Medulla oblongata (tissue), 1 donor: ENCODE results near the gene BCAP31.
A peak's percentile ranks its signal among the peaks of the same experiment; 100 is the strongest.

Experiments used
- DNase-seq: peaks from one replicate; pipeline ENCODE4 v3.0.0-alpha.2; 2015; ENCODE audit errors: extremely low spot score

The BCAP31 gene

GRCh38 chrX:153674219-153674851 lies 49.9 kb downstream of the BCAP31 start:
- no peak for DNase-seq

- DNase-seq, result no peak
Measured at GRCh38 chrX:153673428-153674218, 50.6 kb downstream of the BCAP31 start, which contains the start of gene PNCK. Gene PNCK, minus strand, starts transcription at chrX:153673813. Its CDS starts 737 bp downstream, at chrX:153673076.

GRCh38 chrX:153672531-153673427 lies 51.4 kb downstream of the BCAP31 start:
- no peak for DNase-seq

DNA sequence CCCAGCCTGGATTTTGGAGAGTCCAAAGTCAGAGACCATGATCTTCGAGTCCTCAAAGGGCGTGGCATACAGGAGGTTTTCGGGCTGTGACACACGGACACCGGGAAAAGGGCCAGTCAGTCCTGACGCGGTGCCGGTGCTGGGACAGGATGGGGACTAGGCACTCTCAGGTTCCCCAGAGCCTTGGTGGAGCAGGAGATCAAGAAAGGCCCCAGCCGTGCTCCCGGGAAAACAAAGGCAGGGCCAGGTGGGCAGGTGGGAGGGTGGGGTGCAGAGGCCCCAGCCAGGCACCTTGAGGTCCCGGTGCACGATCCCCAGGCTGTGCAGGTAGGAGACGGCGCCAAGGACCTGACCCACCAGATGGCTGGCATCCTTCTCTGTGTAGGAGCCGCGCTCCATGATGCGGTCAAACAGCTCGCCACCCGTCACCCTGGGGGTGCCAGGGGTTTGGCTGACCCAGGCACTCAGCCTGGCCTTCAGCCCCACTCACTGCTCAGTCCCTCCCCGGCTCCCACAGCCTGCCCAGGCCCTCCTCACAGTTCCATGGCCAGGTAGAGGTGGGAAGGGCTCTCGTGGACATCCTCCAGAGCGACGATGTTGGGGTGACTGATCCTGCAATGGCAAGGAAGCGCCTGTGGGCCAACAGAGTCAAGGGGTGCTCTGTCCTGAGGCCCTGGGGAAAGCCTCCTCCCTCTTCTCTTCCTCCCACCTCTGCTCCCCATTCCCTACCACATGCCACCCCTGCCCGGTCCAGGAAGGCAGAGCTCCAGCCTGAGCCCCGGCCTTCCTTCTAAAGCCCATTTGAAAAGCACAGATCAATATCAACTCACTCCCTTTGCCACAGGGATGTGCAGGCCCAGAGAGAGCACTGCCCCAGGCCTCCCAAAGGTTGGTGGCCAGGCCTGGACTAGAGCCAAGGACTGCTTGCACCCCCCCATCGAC lies 52.3 kb downstream of the BCAP31 start:
- no peak for DNase-seq

DNA sequence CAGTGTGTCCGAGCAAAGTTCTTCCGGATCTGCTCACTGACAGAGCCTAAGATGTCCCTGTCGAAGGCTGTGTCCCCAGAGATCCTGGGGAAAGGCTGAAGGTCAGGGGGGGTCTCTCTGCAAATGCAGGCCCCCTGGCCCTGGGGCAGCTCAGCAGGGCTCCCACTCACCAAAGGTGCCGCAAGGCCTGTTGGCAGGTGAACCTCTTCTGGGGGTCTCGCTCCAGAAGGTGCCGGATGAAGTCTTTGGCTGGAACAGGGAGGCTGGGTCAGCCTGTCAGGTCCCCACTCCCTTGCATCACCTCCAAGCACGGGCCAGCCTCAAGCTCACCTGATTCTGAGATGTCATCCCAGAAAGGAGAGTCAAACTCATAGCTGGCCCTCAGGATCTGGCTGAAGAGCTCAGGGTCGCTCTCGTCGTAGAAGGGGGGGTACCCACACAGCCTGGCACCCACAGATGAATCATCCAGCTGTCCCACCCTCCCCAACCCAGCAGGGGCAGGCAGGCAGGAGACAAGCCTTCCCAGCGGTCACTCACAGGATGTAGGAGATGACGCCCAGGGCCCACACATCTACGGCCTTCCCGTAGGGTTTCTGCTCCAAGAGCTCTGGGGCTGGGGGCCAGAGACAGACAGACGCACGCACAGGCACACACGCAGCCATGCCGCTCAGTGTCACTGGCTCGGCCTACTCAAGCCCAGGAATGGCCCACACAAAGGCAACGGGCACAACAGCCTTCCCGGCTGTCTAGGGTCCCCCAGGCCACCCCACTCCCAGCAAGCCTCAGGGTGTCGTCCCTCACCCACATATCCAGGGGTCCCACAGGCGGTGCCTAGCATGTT lies 53.2 kb downstream of the BCAP31 start:
- DNase-seq, result no peak

- DNase-seq, result no peak
Measured at GRCh38 chrX:153669901-153670731, 54.1 kb downstream of the BCAP31 start.

DNA sequence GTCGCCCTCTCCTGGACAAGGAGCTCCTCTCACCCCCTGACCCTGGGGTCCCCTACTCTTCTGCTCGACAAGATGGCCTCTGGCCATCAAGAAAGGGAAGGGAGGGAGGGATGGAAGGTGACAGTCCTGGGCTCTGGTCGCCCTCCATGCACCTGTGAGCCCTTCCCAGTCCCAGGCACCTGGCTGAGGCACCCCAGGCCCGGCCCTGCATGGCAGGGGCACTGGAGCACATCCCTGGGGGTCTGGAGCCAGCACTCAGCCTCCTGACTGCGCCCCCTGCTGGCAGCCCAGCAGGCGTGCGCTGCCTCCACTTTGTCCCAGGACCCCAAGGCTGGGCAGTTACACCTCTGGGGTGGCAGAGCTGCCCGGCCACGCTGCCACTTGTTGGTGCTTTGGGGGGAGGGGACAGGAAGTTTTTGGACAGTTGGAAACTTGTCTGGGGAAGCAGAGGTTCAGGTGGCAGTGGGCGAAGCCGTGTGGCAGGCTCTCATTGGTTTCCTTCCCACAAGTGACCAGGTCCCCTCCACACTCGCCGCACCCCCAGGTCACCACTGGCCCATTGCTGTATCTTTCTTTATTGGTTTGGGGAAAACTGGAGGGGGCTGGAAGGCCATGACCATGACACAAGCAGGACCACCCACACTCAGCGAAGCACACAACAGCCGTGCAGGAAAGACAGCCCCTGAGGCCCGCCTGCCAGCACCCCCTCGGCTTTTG lies 54.9 kb downstream of the BCAP31 start:
- DNase-seq, result no peak

DNA sequence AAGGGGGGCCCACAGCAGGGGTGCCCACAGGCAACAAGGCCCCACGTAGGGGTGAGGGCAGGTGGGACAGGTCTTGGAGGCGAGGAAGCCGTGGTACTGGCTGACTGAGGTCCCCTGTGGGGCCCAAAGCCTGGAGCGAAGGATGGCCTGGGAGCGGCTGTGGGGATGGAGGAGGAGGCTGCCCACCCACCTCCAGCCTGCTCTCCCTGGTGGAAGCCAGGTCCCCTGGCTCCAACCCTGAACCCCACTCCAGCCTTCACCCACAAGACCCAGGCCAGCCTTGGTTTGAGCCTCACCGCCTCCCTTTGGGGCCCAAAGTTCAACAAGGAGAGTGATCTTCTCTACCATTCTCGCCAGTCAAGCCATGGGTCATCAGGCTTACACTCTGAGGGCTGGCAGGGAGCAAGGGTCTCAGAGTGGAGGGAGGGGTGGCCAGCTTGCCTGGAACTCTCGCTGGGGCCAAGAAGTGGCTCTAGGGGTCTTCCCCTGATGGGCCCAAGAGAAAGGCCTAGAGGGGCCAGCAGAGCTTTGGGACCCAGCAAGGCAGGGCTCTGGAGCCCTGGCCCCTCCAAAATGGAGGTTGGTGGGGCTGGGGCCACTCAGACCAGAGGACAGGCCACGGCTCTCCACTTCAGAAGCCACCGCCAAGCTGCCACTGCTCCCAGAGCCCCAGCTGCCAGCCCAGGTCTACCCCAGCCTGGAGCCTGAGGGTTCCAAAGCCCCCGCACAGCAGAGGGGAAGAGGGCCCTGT lies 55.6 kb downstream of the BCAP31 start:
- DNase-seq, result no peak

GRCh38 chrX:153667956-153668396 lies 56.2 kb downstream of the BCAP31 start:
- peak; percentile 88 for DNase-seq

DNA sequence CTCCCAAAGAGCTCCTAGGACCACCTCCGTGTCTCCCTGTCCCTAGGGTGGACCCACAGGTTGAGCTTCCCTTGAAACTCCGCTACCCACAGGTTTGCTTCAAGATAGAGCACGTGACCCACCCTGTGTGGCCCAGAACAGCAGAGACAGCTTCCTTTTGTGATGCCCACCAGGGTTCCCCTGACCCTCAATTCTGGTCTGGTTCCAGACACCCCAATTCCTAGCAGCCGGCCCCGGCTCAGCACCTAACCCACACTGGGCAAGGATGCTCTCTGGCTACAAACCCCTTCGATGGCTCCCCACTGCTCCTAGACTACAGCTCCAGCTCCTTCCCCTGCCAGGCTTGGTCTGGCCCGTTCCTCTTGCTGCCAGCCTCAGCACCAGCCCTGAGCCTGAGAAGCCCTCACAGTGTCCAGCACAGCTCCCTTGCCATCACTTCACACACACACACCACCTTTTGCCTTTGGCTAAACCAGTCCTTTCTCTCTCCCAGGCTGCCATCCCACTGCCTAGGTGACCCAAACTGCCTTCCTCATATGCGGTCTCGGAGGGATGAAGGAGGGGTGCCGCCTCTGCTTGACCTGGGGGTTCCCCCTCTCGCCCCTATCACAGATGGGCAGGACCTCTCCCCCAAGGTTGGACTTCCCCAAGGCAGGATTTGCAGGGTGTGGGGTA lies 56.8 kb downstream of the BCAP31 start:
- no peak for DNase-seq

- DNase-seq, result no peak
Measured at GRCh38 chrX:153665726-153666306, 58.4 kb downstream of the BCAP31 start.

- peak; percentile 11 for DNase-seq
Measured at GRCh38 chrX:153662266-153662665, 61.9 kb downstream of the BCAP31 start.

GRCh38 chrX:153659268-153659667 lies 64.9 kb downstream of the BCAP31 start:
- DNase-seq, result no peak

DNA sequence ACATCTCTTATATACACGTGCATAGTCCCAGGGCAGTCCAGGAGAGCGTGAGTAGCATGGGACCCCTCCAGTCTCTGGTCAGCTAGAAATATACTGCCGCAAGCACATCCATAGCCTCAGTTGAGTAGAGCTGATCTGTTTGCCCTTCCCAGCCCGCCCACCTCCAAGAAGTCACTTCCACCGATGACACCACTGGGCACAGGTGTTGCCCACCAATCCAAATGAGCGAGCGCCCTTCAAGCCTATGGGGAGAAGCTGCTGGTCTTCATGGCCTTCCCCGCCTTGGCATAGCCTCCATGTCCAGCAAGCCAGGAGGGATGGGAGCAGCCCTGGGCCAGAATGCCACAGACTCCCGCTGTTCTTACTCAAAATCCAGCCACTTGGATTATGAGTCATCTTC lies 67.0 kb downstream of the BCAP31 start:
- DNase-seq, result no peak

- DNase-seq, result no peak
Measured at GRCh38 chrX:153653556-153653955, 70.6 kb downstream of the BCAP31 start.

DNA sequence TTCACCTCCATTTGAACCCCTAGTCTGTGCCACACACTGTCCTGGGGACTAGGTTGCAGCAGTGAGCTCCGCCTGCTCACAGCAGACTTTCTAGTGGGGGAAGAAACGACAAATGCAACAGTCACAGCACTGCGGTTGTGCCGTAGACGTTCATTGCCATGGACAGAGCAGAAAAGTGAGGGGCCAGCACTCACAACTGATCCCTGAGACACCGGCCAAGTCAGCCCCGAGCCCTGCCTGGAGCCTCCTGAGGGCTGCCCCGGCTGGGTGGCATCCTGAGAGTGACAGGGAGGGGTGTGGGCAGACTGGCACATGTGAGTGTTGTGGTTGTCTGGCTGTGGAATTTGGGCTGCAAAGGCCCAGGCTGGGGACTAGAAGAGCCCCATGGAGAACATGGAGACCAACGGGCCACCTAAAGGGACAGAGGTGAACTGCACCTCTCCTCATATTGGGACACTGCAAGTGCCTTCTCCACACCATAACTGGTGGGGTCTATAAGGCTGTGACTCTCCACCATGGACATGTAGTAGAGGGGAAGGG lies 72.6 kb downstream of the BCAP31 start:
- no peak for DNase-seq

GRCh38 chrX:153650959-153651358 lies 73.2 kb downstream of the BCAP31 start:
- DNase-seq, result no peak
